Activated naive CD4-positive, alpha-beta T cell treated with anti-CD3 and anti-CD28 coated beads, Interleukin-2, amount 50 U/mL, for 72 hours (primary cell): ENCODE results near the gene GPR61. TPM values are rescaled to one million over a fixed set of nuclear protein-coding genes. Genes with fewer than 3 reads are reported as not detected.

ENCODE experiments used
- ATAC-seq, 2 donors: fragments of 150-1000 bp; cut with Tn5 transposase; 2 replicates each; pipeline ENCODE4 v1.10.0; 2021; ENCODE audit warnings: mild to moderate bottlenecking in 2 of 2, moderate library complexity in 2 of 2
- DNase-seq, 2 donors: peaks; one replicate each; pipeline ENCODE4 v3.0.0; 2021 to 2022; ENCODE audit warnings: low spot score in 2 of 2
- H3K27ac Mint-ChIP-seq, 2 donors: one replicate each; pipeline ENCODE4 v1.8.0; 2022; ENCODE audit warnings: mild to moderate bottlenecking in 2 of 2, mixed read lengths in 2 of 2
- H3K36me3 Mint-ChIP-seq, 2 donors: one replicate each; pipeline ENCODE4 v1.8.0; 2022; ENCODE audit warnings: mixed read lengths in 2 of 2
- H3K9me3 Mint-ChIP-seq, 2 donors: one replicate each; pipeline ENCODE4 v1.8.0; 2022; ENCODE audit warnings: mixed read lengths in 2 of 2
- total RNA-seq, 2 donors: library from RNA; stranded (reverse); gene quantifications; one replicate each; pipeline ENCODE4 v1.2.3, GENCODE V29; 2022

The GPR61 gene
- total RNA-seq, 2 donors from 2014 or later = 0.57 TPM; not detected in 1

DNA sequence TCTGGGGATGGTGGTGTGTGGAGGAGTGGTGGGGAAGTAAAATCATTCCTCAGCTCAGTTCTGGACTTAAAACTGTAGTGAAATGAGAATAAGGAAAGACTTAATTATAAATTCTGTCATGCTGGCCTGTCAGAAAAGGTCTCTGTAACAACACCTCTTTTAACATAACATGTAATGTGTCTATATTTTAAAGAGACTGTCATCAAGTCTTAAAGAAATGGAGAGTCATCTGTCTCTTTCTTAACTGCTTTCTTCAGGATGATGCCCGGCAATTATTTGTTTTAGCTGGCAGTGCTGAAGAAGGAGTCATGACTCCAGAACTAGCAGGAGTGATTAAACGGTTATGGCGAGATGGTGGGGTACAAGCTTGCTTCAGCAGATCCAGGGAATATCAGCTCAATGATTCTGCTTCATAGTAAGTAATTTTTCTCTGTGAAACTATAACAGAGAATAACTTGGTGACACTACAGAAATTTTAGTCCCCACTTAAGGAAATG, 39.3 kb downstream of the GPR61 start:
- Mint-ChIP-seq H3K9me3 (no peaks in the 10 kb centered on the region), H3K36me3 (no peaks in the 10 kb centered on the region), H3K27ac (peak overlapping the region in 1 of 2 donors; percentile 68)
- DNase-seq = no peak
- no peak for ATAC-seq

DNA sequence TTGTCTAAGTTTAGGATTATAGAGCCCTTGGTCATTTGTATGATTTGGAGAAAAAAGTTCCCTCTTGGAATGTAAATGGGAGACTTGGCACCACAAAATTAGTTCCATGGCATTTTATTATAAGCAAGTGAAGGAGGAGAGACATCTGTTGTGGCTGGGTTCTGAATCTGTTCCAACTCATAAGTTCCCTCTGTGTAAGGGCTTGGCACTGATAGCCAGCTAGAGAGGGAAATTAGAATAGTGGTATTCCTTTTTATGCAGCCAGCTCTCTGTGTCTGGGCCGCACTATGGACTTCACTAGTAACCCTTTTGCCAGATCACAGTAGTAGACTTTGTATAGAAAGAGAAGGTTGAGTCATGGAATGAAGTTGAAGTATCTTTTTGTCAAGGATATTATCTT, 39.8 kb downstream of the GPR61 start:
- Mint-ChIP-seq H3K36me3 (no peaks in the 10 kb centered on the region), H3K27ac (peak overlapping the region in 1 of 2 donors; percentile 68), H3K9me3 (no peaks in the 10 kb centered on the region)
- ATAC-seq = no peak
- no peak for DNase-seq

DNA sequence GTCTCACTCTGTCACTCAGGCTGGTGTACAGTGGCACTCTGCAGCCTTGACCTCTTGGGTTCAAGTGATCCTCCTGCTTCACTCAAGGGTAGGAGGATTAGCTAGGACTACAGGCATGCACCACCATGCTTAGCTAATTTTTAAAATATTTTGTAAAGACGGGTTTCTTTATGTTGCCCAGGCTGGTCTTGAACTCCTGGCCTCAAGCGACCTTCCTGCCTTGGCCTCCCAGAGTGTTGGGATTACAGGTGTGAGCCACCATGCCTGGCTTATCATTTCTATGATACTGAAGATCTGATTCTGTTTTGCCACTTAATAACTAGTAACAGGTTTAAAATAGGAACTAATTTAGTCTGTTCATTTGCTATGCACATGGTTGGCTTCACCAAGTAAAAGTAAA, 42.3 kb downstream of the GPR61 start:
- ATAC-seq = no peak
- peaks cover 5 to 11% of the 10 kb centered on the region in 2 donors for H3K36me3 Mint-ChIP-seq
- no peak for DNase-seq
- H3K9me3 Mint-ChIP-seq = no peaks in the 10 kb centered on the region
- H3K27ac Mint-ChIP-seq = no peak overlapping the region

DNA sequence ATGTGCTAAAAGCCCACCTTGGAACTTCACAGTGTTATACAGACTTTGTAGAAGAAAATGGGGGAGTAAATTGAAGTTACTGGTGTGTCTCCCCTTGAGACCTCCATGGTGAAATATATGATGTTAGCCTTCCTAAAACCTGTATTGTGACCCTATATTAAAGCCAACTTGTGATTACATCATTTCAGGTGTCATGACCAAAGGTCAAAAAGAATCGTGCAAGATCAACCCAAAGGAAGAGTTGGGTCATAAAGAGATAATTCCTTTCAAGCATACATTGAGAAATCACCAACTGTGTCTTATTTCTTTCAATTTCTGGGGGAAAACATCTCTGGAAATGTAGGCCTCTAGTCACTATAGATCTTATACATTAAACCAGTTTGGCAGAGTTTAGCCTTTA, 45.1 kb downstream of the GPR61 start:
- ATAC-seq = no peak
- H3K36me3 Mint-ChIP-seq = peaks cover 5 to 11% of the 10 kb centered on the region in 2 donors
- no peak overlapping the region for H3K27ac Mint-ChIP-seq
- no peaks in the 10 kb centered on the region for H3K9me3 Mint-ChIP-seq
- no peak for DNase-seq

DNA sequence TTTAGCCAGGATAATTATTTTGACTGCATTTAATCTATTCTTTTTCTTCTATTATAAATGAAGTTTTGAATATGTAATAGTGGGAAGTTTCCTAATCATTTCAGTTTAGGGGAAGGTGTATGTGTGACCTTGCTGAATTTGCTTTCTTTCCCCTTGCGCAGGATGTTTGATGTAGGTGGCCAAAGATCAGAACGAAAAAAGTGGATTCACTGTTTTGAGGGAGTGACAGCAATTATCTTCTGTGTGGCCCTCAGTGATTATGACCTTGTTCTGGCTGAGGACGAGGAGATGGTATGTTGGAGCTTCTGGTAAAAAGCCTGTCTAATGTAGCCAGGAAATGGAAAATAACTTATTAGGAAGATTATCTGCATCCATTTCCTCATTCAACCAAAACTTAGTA, 46.4 kb downstream of the GPR61 start:
- Mint-ChIP-seq H3K36me3 (peaks cover 5 to 11% of the 10 kb centered on the region in 2 donors), H3K27ac (peak overlapping the region in 1 of 2 donors; percentile 7), H3K9me3 (no peaks in the 10 kb centered on the region)
- ATAC-seq = no peak
- no peak for DNase-seq

DNA sequence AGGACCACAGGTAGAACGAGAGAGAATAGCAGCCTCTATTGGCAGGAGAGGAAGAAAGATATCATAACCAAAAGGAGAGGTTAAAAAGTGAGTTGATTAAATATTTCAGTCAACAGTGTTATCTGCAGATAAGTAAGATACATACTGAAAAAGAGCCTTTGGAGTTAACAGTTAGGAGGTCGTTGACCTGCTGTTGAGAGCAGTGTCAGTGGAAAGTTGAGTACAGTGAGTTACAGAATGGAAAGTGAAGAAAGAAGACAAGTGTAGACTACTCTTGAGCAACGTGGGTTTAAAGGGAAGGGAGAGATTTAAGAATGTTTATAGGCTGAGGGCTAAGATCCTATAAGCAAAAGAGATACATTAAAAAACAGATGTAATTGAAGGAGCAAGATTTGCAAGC, 49.5 kb downstream of the GPR61 start:
- Mint-ChIP-seq H3K27ac (no peak overlapping the region), H3K9me3 (no peaks in the 10 kb centered on the region), H3K36me3 (peaks cover 5 to 11% of the 10 kb centered on the region in 2 donors)
- DNase-seq = no peak
- ATAC-seq = no peak

DNA sequence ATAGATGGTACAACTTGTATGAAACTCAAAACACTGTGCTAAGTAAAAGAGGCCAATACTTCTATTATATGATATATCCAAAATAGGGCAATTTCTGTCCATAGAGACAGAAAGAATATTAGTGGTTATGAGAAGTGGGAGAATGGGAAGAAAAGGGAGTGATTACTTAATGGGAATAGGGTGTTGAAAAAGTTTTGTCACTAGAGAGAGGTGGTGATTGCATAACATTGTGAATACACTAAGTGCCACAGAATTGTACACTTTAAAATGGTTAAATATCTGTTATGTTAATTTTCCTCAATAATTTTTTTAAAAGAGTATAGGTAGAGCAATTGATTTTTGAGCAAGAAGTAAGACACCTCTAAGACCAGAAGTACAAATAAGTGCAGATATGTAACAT, 50.0 kb downstream of the GPR61 start:
- Mint-ChIP-seq H3K36me3 (peaks cover 5 to 11% of the 10 kb centered on the region in 2 donors), H3K9me3 (no peaks in the 10 kb centered on the region), H3K27ac (peak overlapping the region in 1 of 2 donors; percentile 51)
- no peak for ATAC-seq
- DNase-seq = no peak

DNA sequence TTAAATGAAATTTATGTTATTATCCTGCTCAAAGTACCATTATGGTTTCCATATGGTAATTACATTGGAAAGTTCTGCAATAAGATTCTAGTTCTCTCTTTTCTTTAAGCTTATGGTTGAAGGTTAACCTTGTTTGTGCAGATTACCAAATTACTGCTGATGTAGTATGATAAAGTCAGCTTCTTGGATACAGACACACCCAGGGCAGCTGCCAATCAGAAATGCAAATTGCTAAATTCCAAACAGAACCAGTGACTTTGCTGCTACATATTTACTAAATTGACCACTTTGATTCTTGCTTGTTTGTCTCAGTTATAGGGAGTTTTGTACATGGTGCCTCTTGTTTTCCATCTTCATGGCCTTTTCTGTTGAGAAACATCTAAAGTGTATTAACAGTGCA, 53.2 kb downstream of the GPR61 start:
- H3K36me3 Mint-ChIP-seq = peaks cover 0 to 6% of the 10 kb centered on the region in 2 donors
- no peak for ATAC-seq
- no peak overlapping the region for H3K27ac Mint-ChIP-seq
- no peak for DNase-seq
- H3K9me3 Mint-ChIP-seq = no peaks in the 10 kb centered on the region

DNA sequence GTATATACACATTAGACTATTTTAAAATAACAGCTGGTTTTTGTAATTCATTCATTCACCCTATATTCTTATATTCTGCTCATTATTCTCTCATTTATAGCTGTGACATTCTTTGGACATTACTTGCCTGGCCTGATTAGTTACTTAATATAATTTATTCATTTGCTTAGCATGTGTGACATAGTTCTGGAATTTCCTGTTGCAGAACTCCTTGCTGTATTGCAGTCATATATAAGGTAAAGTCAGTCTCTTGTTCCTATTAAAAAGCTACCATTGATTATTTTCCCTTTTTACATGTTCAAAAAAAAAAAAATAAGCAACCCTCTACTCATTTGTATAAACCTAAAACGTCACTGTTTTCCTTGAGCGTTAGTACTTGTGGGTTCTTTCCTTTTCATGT, 55.9 kb downstream of the GPR61 start:
- Mint-ChIP-seq H3K36me3 (peaks cover 0 to 6% of the 10 kb centered on the region in 2 donors), H3K27ac (peak overlapping the region in 1 of 2 donors; percentile 49), H3K9me3 (no peaks in the 10 kb centered on the region)
- ATAC-seq (no peak), DNase-seq (no peak)

Other genes with a start within 250 kb of the GPR61 start
- not detected for gene MYBPHL, start 232.9 kb upstream of the GPR61 start, total RNA-seq
- 1 to 10 TPM; 1.5 to 1.8 TPM for gene SORT1, start 142.0 kb upstream of the GPR61 start, total RNA-seq
- 100 to 1,000 TPM; 185 to 189 TPM for gene PSMA5, start 113.4 kb upstream of the GPR61 start, total RNA-seq
- under 1 TPM in 1 of 2 donors, not detected in 1; 0.09 TPM for gene SYPL2, start 73.3 kb upstream of the GPR61 start, total RNA-seq
- gene ATXN7L2, start 56.0 kb upstream of the GPR61 start, total RNA-seq = 10 to 100 TPM; 11.5 to 21.9 TPM
- 10 to 100 TPM; 11.3 to 14.9 TPM for gene CYB561D1, start 45.8 kb upstream of the GPR61 start, total RNA-seq
- 1 to 10 TPM in 1 of 2 donors, under 1 TPM in 1; 0.97 to 1.3 TPM for gene AMIGO1, start 30.1 kb upstream of the GPR61 start, total RNA-seq
- gene GNAI3, start 8.7 kb downstream of the GPR61 start, total RNA-seq = 10 to 100 TPM in 1 of 2 donors, 1 to 10 TPM in 1; 8.9 to 10.1 TPM
- under 1 TPM in 1 of 2 donors, not detected in 1; 0.34 TPM for gene GNAT2, start 79.7 kb downstream of the GPR61 start, total RNA-seq
- 100 to 1,000 TPM in 1 of 2 donors, 10 to 100 TPM in 1; 91.5 to 113 TPM for gene AMPD2, start 80.0 kb downstream of the GPR61 start, total RNA-seq
- 10 to 100 TPM; 22.0 to 23.8 TPM for gene GSTM4, start 116.2 kb downstream of the GPR61 start, total RNA-seq
- gene GSTM2, start 128.2 kb downstream of the GPR61 start, total RNA-seq = 10 to 100 TPM; 13.6 to 41.7 TPM
- gene GSTM1, start 147.9 kb downstream of the GPR61 start, total RNA-seq = 100 to 1,000 TPM in 1 of 2 donors, not detected in 1; 129 TPM
- gene GSTM5, start 172.4 kb downstream of the GPR61 start, total RNA-seq = under 1 TPM in 1 of 2 donors, not detected in 1; 0.89 TPM
- gene GSTM3, start 201.2 kb downstream of the GPR61 start, total RNA-seq = 10 to 100 TPM; 39.0 to 41.1 TPM
- not detected for gene EPS8L3, start 224.1 kb downstream of the GPR61 start, total RNA-seq